NCI-H2107 treated with DMSO at 0.1 percent for 48 hours (cell line): Measurements from ENCODE around the gene CCL2.

Source experiments
- DNase-seq: peaks from one replicate; lab custom pipeline; 2025; ENCODE audit not compliant: unreplicated experiment; lab: John Stamatoyannopoulos, UW

CCL2 gene

GRCh38 chr17:34261568-34262337, 6.7 kb downstream of the CCL2 start:
- DNase-seq: no peak

GRCh38 chr17:34265711-34266110, 10.6 kb downstream of the CCL2 start:
- DNase-seq: no peak

- DNase-seq: no peak
Measured at GRCh38 chr17:34269969-34270368, 14.9 kb downstream of the CCL2 start, which contains the start of gene CCL7. TSS of gene CCL7 (plus strand) at chr17:34270221. CDS start at chr17:34270291, 70 bp downstream.

GRCh38 chr17:34275881-34276280, 20.8 kb downstream of the CCL2 start:
- DNase-seq: peak; percentile 19

GRCh38 chr17:34276826-34277225, 21.7 kb downstream of the CCL2 start:
- DNase-seq: no peak

GRCh38 chr17:34283571-34283970, 28.5 kb downstream of the CCL2 start:
- DNase-seq: no peak

- no peak for DNase-seq
Measured at GRCh38 chr17:34285286-34285792, 30.3 kb downstream of the CCL2 start, which contains the start of gene CCL11. TSS of gene CCL11 (plus strand) at chr17:34285742. CDS start at chr17:34285809, 67 bp downstream.

- DNase-seq: no peak
Measured at GRCh38 chr17:34287875-34288274, 32.8 kb downstream of the CCL2 start.

- no peak for DNase-seq
Measured at GRCh38 chr17:34290586-34290985, 35.5 kb downstream of the CCL2 start.

- no peak for DNase-seq
Measured at GRCh38 chr17:34291721-34292348, 36.8 kb downstream of the CCL2 start.

- DNase-seq: no peak
Measured at GRCh38 chr17:34299027-34299426, 43.9 kb downstream of the CCL2 start.

- DNase-seq: no peak
Measured at GRCh38 chr17:34299956-34300577, 45.0 kb downstream of the CCL2 start.

- no peak for DNase-seq
Measured at GRCh38 chr17:34300652-34301370, 45.7 kb downstream of the CCL2 start.

GRCh38 chr17:34301986-34302385, 46.9 kb downstream of the CCL2 start:
- DNase-seq: no peak

- no peak for DNase-seq
Measured at GRCh38 chr17:34302636-34303035, 47.6 kb downstream of the CCL2 start.

- DNase-seq: no peak
Measured at GRCh38 chr17:34303606-34304005, 48.5 kb downstream of the CCL2 start.

GRCh38 chr17:34305061-34305460, 50.0 kb downstream of the CCL2 start:
- DNase-seq: no peak

- DNase-seq: no peak
Measured at GRCh38 chr17:34305606-34306005, 50.5 kb downstream of the CCL2 start.

GRCh38 chr17:34306466-34306865, 51.4 kb downstream of the CCL2 start:
- no peak for DNase-seq
